GM23338 (cell line): ENCODE measurements around the gene PDLIM5. TPM values are rescaled to one million over a fixed set of nuclear protein-coding genes. Genes with fewer than 3 reads are reported as not detected.

Source experiments
- ATAC-seq: fragments of 200-7000 bp; cut with Tn5 transposase; 3 replicates; pipeline ENCODE4 v1.9.1; 2020
- DNase-seq: peaks from one replicate; pipeline ENCODE4 v3.0.0-alpha.2; 2015; ENCODE audit warnings: low spot score
- H2AFZ ChIP-seq: fragments of 200-600 bp; sonication (generic); 2 replicates; pipeline ENCODE4 v1.8.0; 2016; ENCODE audit warnings: antibody characterized with exemption, mild to moderate bottlenecking, moderate library complexity
- H3F3A ChIP-seq: fragments of 200-600 bp; sonication (generic); replicated peaks from 2 replicates; pipeline ENCODE4 v1.8.0; 2017; ENCODE audit warnings: antibody characterized with exemption, mixed run types, low read depth
- H3K27ac ChIP-seq: fragments of 200-600 bp; sonication (generic); 2 replicates; pipeline ENCODE4 v1.6.1; 2016; ENCODE audit warnings: low read depth
- H3K27me3 ChIP-seq: fragments of 200-600 bp; sonication (generic); 2 replicates; pipeline ENCODE4 v1.8.0; 2016; ENCODE audit warnings: mild to moderate bottlenecking, mixed run types, moderate library complexity; ENCODE audit not compliant: insufficient read depth
- H3K36me3 ChIP-seq: fragments of 200-600 bp; sonication (generic); 2 replicates; pipeline ENCODE4 v1.8.0; 2016; ENCODE audit warnings: mild to moderate bottlenecking; ENCODE audit not compliant: insufficient read depth
- H3K4me1 ChIP-seq: fragments of 200-600 bp; sonication (generic); 2 replicates; pipeline ENCODE4 v1.8.0; 2016; ENCODE audit warnings: mild to moderate bottlenecking, moderate library complexity; ENCODE audit not compliant: insufficient read depth
- H3K4me2 ChIP-seq: fragments of 200-600 bp; sonication (generic); 2 replicates; pipeline ENCODE4 v1.7.1; 2017; ENCODE audit warnings: mixed run types
- H3K4me3 ChIP-seq: fragments of 200-600 bp; sonication (generic); 2 replicates; pipeline ENCODE4 v1.6.1; 2016; ENCODE audit warnings: mixed run types
- H3K79me2 ChIP-seq: fragments of 200-600 bp; sonication (generic); replicated peaks from 2 replicates; pipeline ENCODE4 v1.8.0; 2017; ENCODE audit warnings: mild to moderate bottlenecking; ENCODE audit not compliant: insufficient read depth
- H3K9me2 ChIP-seq: fragments of 200-600 bp; sonication (generic); 2 replicates; pipeline ENCODE4 v1.8.0; 2017; ENCODE audit not compliant: insufficient read depth
- H4K20me1 ChIP-seq: fragments of 200-600 bp; sonication (generic); replicated peaks from 2 replicates; pipeline ENCODE4 v1.8.0; 2017; ENCODE audit warnings: mild to moderate bottlenecking; ENCODE audit not compliant: insufficient read depth
- H3K27ac Mint-ChIP-seq: 2 replicates; pipeline ENCODE4 v1.8.0; 2020; ENCODE audit warnings: inconsistent platforms, mild to moderate bottlenecking, moderate library complexity, mixed read lengths
- H3K27me3 Mint-ChIP-seq: 3 replicates; pipeline ENCODE4 v1.8.0; 2022; ENCODE audit warnings: low read depth, mild to moderate bottlenecking, moderate library complexity, mixed read lengths, inconsistent platforms; ENCODE audit not compliant: insufficient read depth, poor library complexity
- H3K36me3 Mint-ChIP-seq: 3 replicates; pipeline ENCODE4 v1.8.0; 2021; ENCODE audit warnings: low read depth, mild to moderate bottlenecking, inconsistent platforms, moderate library complexity, mixed read lengths
- H3K4me1 Mint-ChIP-seq: 3 replicates; pipeline ENCODE4 v1.8.0; 2020; ENCODE audit warnings: mild to moderate bottlenecking, inconsistent platforms, mixed read lengths
- H3K4me3 Mint-ChIP-seq: 3 replicates; pipeline ENCODE4 v1.8.0; 2021; ENCODE audit warnings: moderate library complexity, mild to moderate bottlenecking, inconsistent platforms, mixed read lengths
- H3K9me3 Mint-ChIP-seq: 3 replicates; pipeline ENCODE4 v1.8.0; 2020; ENCODE audit warnings: moderate library complexity, mild to moderate bottlenecking, inconsistent platforms, mixed read lengths
- CREB1 ChIP-seq: fragments of 250-450 bp; sonication (Bioruptor Pico); IDR thresholded peaks from 2 replicates; pipeline ENCODE4 v1.5.0; 2020; ENCODE audit warnings: low read depth, mild to moderate bottlenecking, moderate library complexity
- CTCF ChIP-seq, 2 experiments: fragments of 200-600 bp in 1 of 2; sonication (generic) in 1 of 2; conservative IDR thresholded peaks; 2 replicates each; pipeline versions ENCODE4 v1.5.1 to v1.6.1; 2016 to 2017; ENCODE audit warnings: antibody characterized with exemption in 2 of 2, low read depth in 2 of 2, mild to moderate bottlenecking in 2 of 2, moderate library complexity in 1 of 2
- ETS1 ChIP-seq: IDR thresholded peaks from 2 replicates; pipeline ENCODE4 v1.6.1; 2016; ENCODE audit warnings: antibody characterized with exemption
- EZH2 ChIP-seq: fragments of 200-600 bp; sonication (generic); IDR thresholded peaks from one replicate; pipeline ENCODE4 v1.8.0; 2017; ENCODE audit warnings: antibody characterized with exemption, mild to moderate bottlenecking, low read depth; ENCODE audit not compliant: unreplicated experiment
- JUNB ChIP-seq: IDR thresholded peaks from one replicate; pipeline ENCODE4 v1.6.1; 2016; ENCODE audit warnings: antibody characterized with exemption; ENCODE audit not compliant: unreplicated experiment
- NANOG ChIP-seq: IDR thresholded peaks from 2 replicates; pipeline ENCODE4 v1.6.1; 2016; ENCODE audit warnings: antibody characterized with exemption, borderline replicate concordance
- POLR2AphosphoS5 ChIP-seq: IDR thresholded peaks from 2 replicates; pipeline ENCODE4 v1.6.1; 2016; ENCODE audit warnings: antibody characterized with exemption, low read depth
- REST ChIP-seq: IDR thresholded peaks from one replicate; pipeline ENCODE4 v1.6.1; 2018; ENCODE audit warnings: antibody characterized with exemption; ENCODE audit not compliant: unreplicated experiment
- ZNF114 ChIP-seq: fragments of 250-450 bp; sonication (Bioruptor Pico); IDR thresholded peaks from 2 replicates; pipeline ENCODE4 v1.5.0; 2020; ENCODE audit warnings: mild to moderate bottlenecking, moderate library complexity
- ZNF331 ChIP-seq: fragments of 250-450 bp; sonication (Bioruptor Pico); IDR thresholded peaks from 2 replicates; pipeline ENCODE4 v1.5.0; 2020; ENCODE audit warnings: low read depth, mild to moderate bottlenecking, moderate library complexity
- ZNF462 ChIP-seq: fragments of 250-450 bp; sonication (Bioruptor Pico); IDR thresholded peaks from 2 replicates; pipeline ENCODE4 v1.5.0; 2020; ENCODE audit warnings: mild to moderate bottlenecking, moderate library complexity
- polyA plus RNA-seq: library from polyadenylated mRNA; unstranded; fragments of >200 nt; fragmentation: Nextera tagmentation; extraction: Ambion mirVana; gene quantifications from 2 replicates; pipeline ENCODE4 v1.2.1, GENCODE V29; 2016
- total RNA-seq: library from RNA; depleted of rRNA; stranded (reverse); fragments of >200 nt; shearing (Covaris generic); gene quantifications from 2 replicates; pipeline ENCODE4 v1.2.3, GENCODE V29; 2014

Gene PDLIM5
- total and polyA plus RNA-seq, 2 experiments from 2014 or later: 45.2 to 53.0 TPM

- H3K27ac ChIP-seq: no peak overlapping the region
- H3K27me3 Mint-ChIP-seq: peaks cover 1% of the 10 kb centered on the region
- H3K27me3 ChIP-seq: no peaks in the 10 kb centered on the region
- H2AFZ ChIP-seq: no peak overlapping the region
- no peak overlapping the region for H3K4me2 ChIP-seq
- no peaks in the 10 kb centered on the region for H3F3A ChIP-seq
- no peaks in the 10 kb centered on the region; the same call in 2 of the 3 replicates for H3K36me3 Mint-ChIP-seq
- no peaks in the 10 kb centered on the region for H3K4me1 ChIP-seq
- no peaks in the 10 kb centered on the region for H4K20me1 ChIP-seq
- H3K79me2 ChIP-seq: peaks cover 23% of the 10 kb centered on the region; the same call in 1 of the 2 replicates
- H3K9me3 Mint-ChIP-seq: no peaks in the 10 kb centered on the region
- no peak overlapping the region for H3K4me3 ChIP-seq
- H3K4me1 Mint-ChIP-seq: 0 out of 3 replicates have a peak, but pooled peaks cover 2% of the 10 kb centered on the region
- ATAC-seq (no peak), DNase-seq (no peak)
- no peak for TF ChIP-seq REST
- no peak for TF ChIP-seq ETS1
- no peak for TF ChIP-seq ZNF331 (CRISPR knock-in tag)
- no peak for TF ChIP-seq NANOG
- TF ChIP-seq POLR2AphosphoS5: no peak
- TF ChIP-seq ZNF114 (CRISPR knock-in tag): no peak
- TF ChIP-seq CTCF (conservative IDR thresholded peaks at IDR 0.05; ENCODE audit: low read depth in 2 of 2): no peak
- no peak for TF ChIP-seq EZH2
- no peak for TF ChIP-seq JUNB
- no peak for TF ChIP-seq ZNF462 (CRISPR knock-in tag)
- TF ChIP-seq CREB1 (CRISPR knock-in tag): no peak
- H3K9me2 ChIP-seq: peaks cover 3% of the 10 kb centered on the region; the same call in 1 of the 2 replicates
- no peak overlapping the region for H3K4me3 Mint-ChIP-seq
- no peaks in the 10 kb centered on the region for H3K36me3 ChIP-seq
- H3K27ac Mint-ChIP-seq: no peak overlapping the region
Measured at GRCh38 chr4:94506822-94507221, 55.1 kb downstream of the PDLIM5 start.
